Prostate gland (tissue), 2 donors: ENCODE measurements around the gene RETN.

Source experiments
- POLR2A ChIP-seq: fragments of 450-650 bp; IDR thresholded peaks from one replicate; pipeline ENCODE4 v1.6.1; 2016; ENCODE audit warnings: antibody characterized with exemption, mild to moderate bottlenecking
- TF ChIP-seq, protein P1 (sequence below), 4 experiments: fragments of 200-600 bp in 2 of 4; fragments of 450-650 bp in 2 of 4; sonication (generic) in 2 of 4; IDR thresholded peaks; 1 replicate in 3 of 4; 2 replicates in 1 of 4; pipeline ENCODE4 v1.5.1; 2016 to 2019; ENCODE audit warnings: antibody characterized with exemption in 4 of 4, mild to moderate bottlenecking in 2 of 4, moderate library complexity in 2 of 4

DNA sequence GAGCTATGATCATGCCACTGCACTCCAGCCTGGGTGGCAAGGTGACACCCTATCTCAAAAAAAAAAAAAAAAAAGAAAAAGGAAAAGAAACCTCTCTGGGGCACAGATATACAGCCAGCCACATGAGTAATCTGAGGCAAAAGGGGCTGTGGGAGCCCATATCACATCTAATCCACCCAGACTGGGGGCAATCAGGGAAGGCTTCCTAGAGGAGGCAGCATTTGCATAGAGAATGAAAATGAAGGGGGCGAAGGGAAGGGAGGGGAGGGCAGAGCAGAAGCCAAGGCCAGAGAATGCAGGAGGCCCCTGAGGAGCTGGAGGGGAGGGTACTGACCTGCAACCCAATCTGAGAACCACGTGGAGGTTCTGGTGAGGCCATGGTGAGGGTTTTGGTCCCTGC, 18.7 kb upstream of the RETN start:
- TF ChIP-seq, protein P1, sequence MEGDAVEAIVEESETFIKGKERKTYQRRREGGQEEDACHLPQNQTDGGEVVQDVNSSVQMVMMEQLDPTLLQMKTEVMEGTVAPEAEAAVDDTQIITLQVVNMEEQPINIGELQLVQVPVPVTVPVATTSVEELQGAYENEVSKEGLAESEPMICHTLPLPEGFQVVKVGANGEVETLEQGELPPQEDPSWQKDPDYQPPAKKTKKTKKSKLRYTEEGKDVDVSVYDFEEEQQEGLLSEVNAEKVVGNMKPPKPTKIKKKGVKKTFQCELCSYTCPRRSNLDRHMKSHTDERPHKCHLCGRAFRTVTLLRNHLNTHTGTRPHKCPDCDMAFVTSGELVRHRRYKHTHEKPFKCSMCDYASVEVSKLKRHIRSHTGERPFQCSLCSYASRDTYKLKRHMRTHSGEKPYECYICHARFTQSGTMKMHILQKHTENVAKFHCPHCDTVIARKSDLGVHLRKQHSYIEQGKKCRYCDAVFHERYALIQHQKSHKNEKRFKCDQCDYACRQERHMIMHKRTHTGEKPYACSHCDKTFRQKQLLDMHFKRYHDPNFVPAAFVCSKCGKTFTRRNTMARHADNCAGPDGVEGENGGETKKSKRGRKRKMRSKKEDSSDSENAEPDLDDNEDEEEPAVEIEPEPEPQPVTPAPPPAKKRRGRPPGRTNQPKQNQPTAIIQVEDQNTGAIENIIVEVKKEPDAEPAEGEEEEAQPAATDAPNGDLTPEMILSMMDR (IDR thresholded peaks at IDR 0.05): no peak
- no peak for TF ChIP-seq POLR2A
